Measurements from ENCODE around the gene IKZF1.

IKZF1 gene

DNA sequence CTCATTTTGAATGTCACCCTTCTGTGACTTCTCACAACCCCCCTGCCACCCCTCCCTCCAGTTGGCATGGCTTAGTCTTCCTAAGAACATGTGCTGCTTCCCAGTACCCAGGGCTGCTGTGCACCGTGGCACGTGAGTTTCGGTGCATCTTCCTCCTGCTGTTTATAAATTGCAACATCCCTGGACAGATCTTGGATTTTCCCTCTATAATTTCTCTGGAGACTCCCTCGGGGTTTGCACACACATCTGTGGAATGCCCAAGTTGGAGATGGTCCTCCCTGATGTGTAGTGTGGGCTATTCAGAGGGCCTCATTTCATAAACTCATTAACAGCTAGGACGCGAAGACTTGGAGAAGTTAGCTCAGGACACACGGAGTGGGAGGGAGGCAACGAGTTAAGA lies 52.9 kb downstream of the IKZF1 start:
- FAIRE-seq, result no peak

- no peak for FAIRE-seq
These were observed 53.7 kb downstream of the IKZF1 start for GRCh38 chr7:50358041-50358705.

DNA sequence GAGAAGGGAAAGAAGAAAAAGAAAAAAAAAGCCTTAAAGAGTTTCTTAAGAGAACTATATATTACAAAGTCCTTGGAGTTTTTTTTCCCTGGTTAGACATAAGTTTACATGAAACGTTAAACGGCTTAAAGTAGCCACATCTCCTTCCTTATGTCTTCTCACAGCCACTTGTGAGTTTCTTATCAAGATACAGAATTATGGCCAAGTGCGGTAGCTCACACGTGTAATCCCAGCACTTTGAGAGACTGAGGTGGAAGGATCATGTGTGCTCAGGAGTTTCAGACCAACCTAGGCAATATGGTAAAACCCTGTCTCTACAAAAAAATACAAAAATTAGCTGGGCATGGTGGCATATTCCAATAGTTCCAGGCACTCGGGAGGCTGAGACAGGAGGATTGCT lies 54.3 kb downstream of the IKZF1 start:
- no peak for FAIRE-seq

GRCh38 chr7:50359258-50359994 lies 54.9 kb downstream of the IKZF1 start:
- FAIRE-seq, result no peak

- FAIRE-seq, result no peak
These were observed 55.7 kb downstream of the IKZF1 start for GRCh38 chr7:50359995-50360925.

DNA sequence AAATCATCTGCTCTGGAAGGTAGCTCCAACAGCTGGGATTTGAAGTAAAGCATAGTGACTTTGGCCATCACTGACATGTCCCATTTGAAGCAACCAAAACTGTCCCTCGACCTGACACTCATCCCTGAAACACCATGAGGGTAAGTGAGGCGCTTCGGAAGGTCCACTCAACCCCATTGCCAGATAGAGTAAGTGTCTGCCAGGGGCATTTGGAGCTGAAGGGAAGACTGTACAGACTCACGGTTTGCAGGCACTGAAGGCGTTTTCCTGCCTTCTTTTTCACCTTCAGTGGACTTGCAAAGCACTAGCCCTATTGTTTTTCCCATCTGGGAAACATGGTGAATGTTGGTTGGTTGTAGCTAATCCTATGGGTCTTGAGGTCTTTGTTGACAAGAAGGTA lies 57.6 kb downstream of the IKZF1 start:
- no peak for FAIRE-seq

DNA sequence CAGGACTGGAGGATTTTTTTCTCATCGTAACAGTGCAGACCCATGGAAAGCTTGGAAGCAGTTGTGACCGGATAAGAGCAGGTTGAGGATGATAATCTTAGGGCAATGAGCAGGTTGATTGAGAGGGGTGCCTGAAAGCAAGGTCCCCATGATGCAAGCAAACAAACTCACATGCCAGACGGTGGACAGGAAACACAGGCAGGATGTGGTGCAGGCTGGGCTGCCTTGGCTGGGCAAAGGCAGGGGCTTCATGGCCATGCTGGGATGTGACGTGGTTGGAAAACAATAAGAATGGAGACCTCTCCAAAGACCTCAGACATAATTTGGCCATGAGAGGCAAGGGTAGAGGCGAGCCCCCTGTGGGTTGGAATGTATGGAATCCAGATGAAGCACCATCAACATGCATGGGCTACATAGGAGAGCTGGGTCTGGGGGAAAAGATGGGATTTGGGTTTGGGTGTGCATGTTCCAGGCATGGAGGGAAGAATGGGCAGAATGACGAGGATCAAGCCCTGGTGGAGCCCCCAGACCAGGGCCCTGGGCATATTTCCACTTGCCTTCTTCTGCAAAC lies 58.3 kb downstream of the IKZF1 start:
- no peak for FAIRE-seq

DNA sequence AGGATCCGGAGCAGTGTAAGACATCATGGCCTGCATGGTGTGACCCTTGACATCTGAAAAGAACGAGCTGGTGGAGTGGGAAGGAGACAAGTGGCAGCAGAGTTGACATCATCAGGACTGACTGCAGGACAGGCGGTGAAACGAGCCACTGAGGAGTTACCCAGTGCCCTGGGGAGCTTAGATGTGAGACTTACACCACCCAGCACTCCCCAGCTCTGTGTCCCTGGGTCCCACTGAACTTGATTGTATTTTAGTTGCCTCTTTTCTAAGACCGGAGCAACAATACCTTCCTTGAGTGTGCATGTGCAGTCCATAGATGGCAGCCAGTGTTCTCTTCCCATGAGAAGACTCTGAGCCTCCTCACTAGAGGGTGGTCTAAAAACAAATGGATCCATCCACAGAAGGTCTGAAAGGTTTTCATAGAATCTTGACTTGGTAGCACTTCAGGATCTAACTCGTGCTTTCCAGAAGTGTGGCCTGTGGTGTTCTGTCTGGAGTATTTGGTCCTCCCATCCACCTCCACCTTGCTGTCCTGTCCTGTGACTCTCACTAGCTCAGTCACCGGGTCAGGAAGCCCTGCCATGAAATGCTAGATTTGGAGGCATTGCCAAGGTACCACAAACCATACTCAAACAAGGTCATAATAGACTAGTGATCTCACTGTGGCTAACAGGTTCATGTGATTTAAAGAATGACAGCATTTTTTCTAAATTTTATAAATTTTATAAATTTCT lies 59.0 kb downstream of the IKZF1 start:
- no peak for FAIRE-seq

GRCh38 chr7:50364645-50365044 lies 60.1 kb downstream of the IKZF1 start:
- FAIRE-seq, result no peak

DNA sequence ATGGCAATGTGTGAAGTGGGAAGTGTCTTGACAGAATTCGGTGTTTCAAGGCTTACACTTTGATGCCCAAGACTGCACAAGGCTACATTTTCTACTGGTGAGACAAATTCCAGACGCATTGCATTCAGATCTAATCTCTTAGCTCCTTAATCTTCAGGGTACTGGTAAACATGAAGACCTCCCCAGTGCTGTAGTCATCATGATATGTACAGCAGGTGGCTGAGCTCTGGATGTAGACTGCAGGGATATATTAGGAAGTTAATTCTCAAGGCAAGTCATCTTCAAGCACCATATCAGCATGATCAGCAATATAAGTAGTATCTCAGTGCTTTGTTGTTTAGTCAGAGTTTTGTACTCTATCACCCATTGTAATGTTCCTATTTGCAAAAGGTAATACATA lies 61.8 kb downstream of the IKZF1 start:
- no peak for FAIRE-seq

GRCh38 chr7:50367100-50367499 lies 62.6 kb downstream of the IKZF1 start:
- no peak for FAIRE-seq

GRCh38 chr7:50367570-50367969 lies 63.1 kb downstream of the IKZF1 start:
- FAIRE-seq, result no peak

- no peak for FAIRE-seq
These were observed 63.9 kb downstream of the IKZF1 start for GRCh38 chr7:50368366-50368765.

DNA sequence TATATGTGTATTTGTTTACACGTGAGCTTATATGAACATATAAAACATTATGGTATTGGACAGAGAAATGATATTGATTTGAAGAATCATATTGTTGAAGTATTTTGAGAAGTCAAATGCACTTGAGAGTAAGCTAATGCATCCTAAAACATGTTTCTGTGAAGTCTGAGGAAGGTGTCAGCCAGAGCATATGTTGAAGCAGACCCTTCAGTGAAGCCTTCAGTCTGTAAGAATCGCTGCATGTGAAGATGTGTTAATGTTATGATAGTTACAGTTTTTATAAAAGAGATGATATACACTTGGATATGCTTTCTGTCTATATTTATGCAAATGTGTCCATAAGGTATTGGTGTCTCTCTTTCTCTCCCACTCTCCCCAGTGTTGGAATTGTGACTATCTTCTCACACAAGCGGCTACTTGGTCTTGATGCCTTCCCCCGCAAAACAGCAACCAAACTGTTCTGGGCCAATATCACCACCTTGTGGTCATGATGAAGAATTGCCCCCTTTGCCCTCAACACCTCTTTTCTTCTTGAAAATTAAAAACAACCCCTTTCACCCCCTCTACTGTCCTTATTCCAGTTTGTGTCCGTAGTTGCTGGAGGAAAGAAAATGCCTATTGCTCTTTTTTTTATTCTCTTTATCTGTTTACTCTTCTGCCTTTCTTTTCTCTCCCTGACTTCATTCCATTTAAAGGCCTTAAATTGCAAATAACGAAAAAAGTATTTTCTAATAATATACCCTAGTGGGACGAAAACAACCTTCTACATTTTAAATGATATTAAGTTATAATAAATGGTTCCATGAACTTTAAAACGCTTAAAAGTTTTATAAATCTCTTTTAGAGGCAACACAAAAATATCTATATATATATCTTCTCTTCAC lies 64.9 kb downstream of the IKZF1 start:
- no peak for FAIRE-seq

- no peak for FAIRE-seq
These were observed 66.4 kb downstream of the IKZF1 start for GRCh38 chr7:50370884-50371283.

GRCh38 chr7:50371551-50372021 lies 67.1 kb downstream of the IKZF1 start:
- FAIRE-seq, result no peak

DNA sequence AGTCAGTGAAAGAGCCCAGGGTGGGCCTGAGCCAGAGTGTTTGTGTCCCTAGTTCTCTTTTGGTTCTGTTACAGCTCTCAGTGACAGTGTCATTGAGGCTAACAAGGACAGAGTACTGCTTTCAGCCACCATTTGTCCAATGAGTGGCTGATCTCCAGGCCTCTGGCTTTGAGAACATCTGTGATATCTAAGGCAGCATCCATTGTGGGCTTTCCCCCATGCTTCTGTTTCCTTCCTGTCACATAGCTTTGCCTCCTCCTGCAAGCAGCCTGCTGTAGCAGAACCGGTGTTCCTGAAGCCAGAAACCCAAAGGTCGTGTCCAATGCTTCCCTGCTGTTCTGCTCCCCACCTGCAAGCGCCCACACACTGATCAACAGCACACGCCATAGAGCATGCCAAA lies 68.4 kb downstream of the IKZF1 start:
- FAIRE-seq, result no peak

GRCh38 chr7:50376056-50376820 lies 71.7 kb downstream of the IKZF1 start:
- FAIRE-seq, result no peak

DNA sequence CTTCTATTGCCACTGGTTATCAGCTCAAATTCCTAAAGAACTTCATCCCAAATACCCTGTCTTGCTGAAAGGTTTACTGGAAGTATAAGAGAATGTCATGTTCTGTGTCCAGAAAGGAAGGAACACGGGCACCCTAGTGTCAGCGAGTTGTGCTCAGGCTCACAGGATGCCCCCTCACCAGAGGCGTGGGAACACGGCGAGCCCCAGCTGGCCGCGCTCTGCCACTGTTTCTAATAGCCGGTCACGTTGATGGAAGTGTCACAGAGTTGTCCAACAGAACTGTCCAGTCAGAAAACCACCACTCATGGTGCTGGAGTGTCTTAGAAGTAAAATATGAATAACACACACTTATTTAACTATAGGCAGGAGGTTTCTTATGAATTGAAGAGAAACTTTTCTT lies 72.8 kb downstream of the IKZF1 start:
- FAIRE-seq, result no peak

GRCh38 chr7:50379082-50379481 lies 74.6 kb downstream of the IKZF1 start:
- no peak for FAIRE-seq

Measured in colon (tissue), 2 donors.